Stimulated activated CD8-positive, alpha-beta memory T cell treated with anti-CD3 and anti-CD28 coated beads, Interleukin-15, amount 100 ng/mL, for 24 hours (primary cell): Measurements from ENCODE around the gene SKIC2.
"Not testable (repeated sequence)": the region's sequence is repeated elsewhere in the genome, so short reads cannot be mapped to it uniquely, and the experiment has no call there.

Experiments
- DNase-seq: peaks from one replicate; pipeline ENCODE4 v3.0.0-alpha.2; 2020; ENCODE audit warnings: low read depth

Gene SKIC2

DNA sequence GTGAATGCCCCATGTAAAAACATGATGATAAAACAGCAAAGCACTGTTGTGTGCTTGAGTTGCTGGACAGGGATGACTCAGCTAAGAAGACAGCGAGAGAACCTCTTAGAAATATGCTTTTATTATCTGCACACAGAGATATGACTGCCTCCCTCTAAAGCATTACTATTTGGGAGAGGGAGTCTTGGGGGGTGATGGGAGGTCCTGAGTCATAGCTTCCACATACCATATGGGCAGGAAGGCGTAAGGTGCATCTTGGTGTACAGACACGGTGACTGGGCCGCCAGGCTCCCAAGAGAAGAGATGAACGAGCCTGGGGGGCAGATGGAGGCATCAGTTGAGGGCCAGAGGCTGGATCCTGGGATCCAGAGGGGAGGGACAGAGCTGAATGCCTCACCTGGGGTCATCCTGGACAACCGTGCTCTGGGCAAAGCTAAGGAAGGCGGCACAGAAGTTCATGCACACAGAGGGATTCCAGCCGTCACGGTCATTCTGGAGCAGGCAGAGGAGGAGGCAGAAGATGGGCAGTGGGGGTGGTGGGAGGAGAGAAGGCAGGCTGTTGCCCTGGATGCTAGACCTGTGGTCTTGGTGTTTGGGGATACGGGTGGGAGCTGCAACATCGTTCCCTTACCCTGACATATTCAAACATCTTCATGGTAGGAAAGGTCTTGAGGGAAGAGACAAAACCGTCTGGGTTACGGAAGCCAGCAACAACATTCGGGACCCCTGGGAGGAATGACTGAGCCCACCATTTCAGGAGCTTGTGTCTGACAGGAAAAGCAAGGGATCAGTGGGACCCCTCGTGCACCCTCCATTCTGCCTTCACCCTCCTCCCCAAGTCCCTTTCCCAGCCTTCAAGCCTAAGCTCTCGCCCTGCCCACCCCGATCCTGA lies 11.0 kb downstream of the SKIC2 start:
- no peak for DNase-seq

- no peak for DNase-seq
Observed at GRCh38 chr6:31970604-31971271, 11.8 kb downstream of the SKIC2 start.

GRCh38 chr6:31971279-31971992 lies 12.5 kb downstream of the SKIC2 start:
- no peak for DNase-seq

DNA sequence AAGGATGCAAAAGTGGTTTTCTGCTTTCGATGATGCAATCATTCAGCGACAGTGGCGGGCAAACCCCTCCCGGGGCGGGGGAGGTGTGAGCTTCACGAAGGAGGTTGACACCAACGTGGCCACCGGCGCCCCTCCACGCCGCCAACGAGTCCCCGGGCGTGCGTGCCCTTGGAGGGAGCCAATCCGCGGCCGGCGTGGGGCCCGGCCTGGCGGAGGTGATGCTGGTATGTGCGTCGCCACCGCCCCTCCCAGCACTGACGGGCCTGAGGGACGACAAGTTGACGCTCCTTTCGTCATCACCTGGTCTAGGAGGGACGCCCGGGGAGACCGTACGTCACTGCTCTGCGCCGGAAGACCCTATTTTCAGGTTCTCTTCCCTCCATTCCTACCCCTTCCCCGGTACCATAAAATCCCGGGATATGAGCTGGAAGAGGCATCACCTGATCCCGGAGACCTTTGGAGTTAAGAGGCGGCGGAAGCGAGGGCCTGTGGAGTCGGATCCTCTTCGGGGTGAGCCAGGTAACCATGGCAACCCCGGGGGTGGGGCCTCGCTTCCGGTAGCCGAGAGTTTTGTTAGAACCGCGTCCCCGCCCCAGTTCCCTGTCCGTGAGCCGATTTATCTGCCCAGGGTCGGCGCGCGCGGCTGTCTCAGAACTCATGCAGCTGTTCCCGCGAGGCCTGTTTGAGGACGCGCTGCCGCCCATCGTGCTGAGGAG lies 13.2 kb downstream of the SKIC2 start, which contains the start of gene DXO:
TSS of gene DXO (minus strand) at position 146 of the 716 bp plus-strand sequence. CDS start 463 bp downstream, outside the sequence.
- DNase-seq, result peak; percentile 93

GRCh38 chr6:31972709-31973350 lies 13.9 kb downstream of the SKIC2 start:
- no peak for DNase-seq

DNA sequence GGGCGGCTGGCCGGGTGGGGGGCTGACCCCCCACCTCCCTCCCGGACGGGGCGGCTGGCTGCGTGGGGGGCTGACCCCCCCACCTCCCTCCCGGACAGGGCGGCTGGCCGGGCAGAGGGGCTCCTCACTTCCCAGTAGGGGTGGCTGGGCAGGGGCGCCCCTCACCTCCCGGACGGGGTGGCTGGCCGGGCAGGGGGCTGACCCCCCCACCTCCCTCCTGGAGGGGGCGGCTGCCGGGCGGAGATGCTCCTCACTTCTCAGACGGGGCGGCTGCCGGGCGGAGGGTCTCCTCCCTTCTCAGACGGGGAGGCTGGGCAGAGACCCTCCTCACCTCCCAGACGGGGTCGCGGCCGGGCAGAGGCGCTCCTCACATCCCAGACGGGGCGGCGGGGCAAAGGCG lies 17.1 kb downstream of the SKIC2 start:
- DNase-seq, result not testable (repeated sequence)

DNA sequence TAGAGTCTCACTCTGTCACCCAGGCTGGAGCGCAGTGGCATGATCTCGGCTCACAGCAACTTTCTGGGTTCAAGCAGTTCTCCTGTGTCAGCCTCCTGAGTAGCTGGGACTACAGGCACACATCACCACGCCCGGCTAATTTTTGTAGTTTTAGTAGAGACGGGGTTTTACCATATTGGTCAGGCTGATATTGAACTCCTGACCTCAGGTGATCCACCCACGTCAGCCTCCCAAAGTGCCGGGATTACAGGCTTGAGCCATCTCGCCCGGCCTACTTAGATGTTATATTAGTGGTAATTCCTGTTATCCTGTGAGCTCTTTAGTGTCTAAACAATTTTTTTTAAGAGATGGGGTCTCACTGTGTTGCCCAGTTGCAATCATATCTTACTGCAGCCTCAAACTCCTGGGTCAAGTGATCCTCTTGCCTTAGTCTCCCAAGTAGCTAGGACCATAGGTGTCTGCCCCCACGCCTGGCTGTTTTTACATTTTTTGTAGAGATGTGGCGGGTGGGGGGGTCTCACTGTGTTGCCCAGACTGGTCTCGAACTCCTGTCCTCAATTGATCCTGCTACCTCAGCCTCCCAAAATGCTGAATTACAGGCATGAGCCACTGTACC lies 18.9 kb downstream of the SKIC2 start:
- no peak for DNase-seq

DNA sequence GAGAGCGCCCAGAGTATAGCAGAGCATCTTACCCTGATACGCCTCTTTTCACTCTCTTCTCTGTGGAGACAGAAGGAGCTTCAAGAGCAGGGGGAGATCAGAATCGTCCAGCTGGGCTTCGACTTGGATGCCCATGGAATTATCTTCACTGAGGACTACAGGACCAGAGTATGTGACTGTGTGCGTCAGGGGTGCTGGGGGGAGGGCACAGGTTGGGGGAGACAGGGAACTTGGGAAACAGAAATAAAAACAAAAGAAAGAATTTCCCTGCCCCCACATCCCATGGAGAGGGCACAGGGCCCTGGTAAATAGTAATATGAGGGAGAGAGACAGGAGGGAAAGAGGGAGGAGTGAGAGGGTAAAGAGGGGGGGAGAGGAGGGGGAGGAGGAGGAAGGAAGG lies 19.9 kb downstream of the SKIC2 start:
- DNase-seq, result no peak

- no peak for DNase-seq
Observed at GRCh38 chr6:31979238-31979898, 20.4 kb downstream of the SKIC2 start.

- not testable (repeated sequence) for DNase-seq
Observed at GRCh38 chr6:31980195-31980876, 21.4 kb downstream of the SKIC2 start.

DNA sequence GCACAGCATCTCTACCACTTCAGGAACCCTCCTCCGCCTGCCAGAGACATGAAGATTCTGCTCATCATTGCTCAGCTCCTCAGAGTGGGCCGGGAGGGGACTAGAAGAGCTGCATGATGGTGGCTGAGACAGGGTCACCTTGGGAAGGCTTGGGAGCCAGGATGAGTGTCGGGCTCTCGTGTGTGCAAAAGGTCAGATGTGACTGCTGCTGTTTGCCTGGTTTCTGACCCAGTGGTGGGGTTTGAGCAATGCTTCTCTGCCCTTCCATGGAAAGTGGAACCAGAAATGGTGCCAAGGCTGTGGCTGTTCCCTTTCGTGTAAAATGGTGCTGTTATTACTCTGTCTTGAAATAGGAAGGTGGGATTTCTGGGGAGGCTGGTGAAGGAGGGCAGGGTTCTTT lies 22.0 kb downstream of the SKIC2 start:
- not testable (repeated sequence) for DNase-seq

- not testable (repeated sequence) for DNase-seq
Observed at GRCh38 chr6:31981744-31982143, 22.8 kb downstream of the SKIC2 start, which contains the start of gene C4A. TSS of gene C4A (plus strand) at chr6:31982057. CDS start at chr6:31982108, 51 bp downstream.

DNA sequence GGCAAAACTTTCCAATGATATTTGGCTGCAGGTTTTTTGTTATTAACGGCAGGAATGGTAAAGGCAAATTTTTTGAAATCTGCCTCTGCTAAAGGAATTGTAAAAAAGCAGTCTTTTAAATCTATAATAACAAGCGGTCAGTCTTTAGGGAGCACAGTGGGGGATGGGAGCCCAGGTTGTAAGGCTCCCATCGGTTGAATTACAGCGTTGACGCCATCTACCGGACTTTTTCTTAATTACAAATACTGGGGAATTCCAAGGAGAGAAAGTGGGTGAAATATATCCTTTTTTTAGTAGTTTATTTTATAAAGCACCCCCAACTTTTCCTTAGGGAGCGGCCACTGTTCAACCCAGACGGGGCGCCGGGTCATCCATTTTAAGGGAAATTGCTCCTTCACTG lies 30.4 kb downstream of the SKIC2 start:
- DNase-seq, result not testable (repeated sequence)

- DNase-seq, result not testable (repeated sequence)
Observed at GRCh38 chr6:31994421-31994820, 35.4 kb downstream of the SKIC2 start.

GRCh38 chr6:31996385-31996784 lies 37.4 kb downstream of the SKIC2 start:
- DNase-seq, result not testable (repeated sequence)

DNA sequence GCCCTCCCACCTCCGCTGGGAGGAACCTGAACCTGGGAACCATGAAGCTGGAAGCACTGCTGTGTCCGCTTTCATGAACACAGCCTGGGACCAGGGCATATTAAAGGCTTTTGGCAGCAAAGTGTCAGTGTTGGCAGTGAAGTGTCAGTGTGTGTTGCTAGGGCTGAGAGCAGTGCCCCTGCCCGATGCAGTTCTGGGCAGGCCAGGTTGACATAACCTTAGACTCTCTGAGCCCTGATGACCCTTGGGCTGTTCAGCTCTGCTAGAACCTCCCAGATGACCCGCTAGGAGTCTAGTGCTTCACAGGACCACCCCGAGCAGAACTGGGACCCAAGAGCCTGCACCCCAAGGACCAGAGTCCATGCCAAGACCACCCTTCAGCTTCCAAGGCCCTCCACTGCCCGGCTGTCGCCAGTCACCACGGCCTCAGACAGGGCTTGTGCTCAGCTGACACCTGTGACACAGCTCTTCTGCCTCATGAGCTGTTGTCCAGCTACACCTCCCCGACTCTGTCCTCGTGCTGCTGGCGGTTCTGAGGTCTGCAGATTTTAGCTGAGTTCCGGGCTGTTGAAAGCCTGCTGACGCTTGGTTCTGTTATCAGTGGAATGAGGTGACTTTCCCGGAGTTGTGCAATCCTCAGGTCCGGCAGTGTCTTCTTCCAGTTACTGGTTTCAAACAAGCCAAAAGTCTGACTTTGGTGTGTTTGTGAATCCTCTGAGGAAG lies 43.7 kb downstream of the SKIC2 start:
- DNase-seq, result not testable (repeated sequence)

GRCh38 chr6:32003301-32003700 lies 44.3 kb downstream of the SKIC2 start:
- not testable (repeated sequence) for DNase-seq

DNA sequence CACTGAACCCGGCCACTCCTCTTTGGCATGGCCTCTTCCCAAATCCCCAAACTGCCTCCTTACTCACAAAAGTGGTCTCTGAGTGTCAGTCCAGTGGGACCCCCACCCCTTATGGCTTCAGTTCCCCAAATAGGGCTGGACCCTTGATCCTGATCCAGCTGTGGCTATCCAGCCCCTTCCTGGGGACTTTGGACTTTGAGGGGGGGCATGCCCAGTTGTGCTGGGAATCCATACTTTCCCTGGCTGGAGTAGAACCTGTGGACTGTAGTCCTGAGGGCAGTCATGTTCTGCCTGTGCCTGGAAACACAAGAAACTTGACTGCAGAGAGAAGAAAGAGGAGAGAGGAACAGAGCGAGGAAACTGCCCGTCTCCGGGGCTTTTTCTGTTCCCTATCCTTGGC lies 45.4 kb downstream of the SKIC2 start:
- not testable (repeated sequence) for DNase-seq
